Measurements from ENCODE around the gene ARPC5. TPM values are rescaled to one million over a fixed set of nuclear protein-coding genes. Genes with fewer than 3 reads are reported as not detected.

The ARPC5 gene
- total and polyA plus RNA-seq, 2 of the 8 experiments (the other 6 are each of a cell fraction or from before 2014, with no cell fraction given) = 24.0 to 60.8 TPM

- H3K79me1 ChIP-seq (ENCODE audit: low read depth, low read length) = peaks cover 2% of the 10 kb centered on the region; the same call in 1 of the 2 replicates
- H3K36me3 ChIP-seq (ENCODE audit: control insufficient read depth in 2 of 4, insufficient read depth in 4 of 4, low read length in 3 of 4) = peaks cover 2 to 27% (median 17%) of the 10 kb centered on the region in 4 experiments
- peaks cover 0 to 22% of the 10 kb centered on the region in 2 experiments; a peak in 2 of 4 replicates for H3K79me2 ChIP-seq (ENCODE audit: control insufficient read depth in 1 of 2, insufficient read depth in 2 of 2, low read length in 2 of 2)
- no peak overlapping the region for H3K9ac ChIP-seq (replicated peaks in 1 of 4; ENCODE audit: extremely low read depth in 1 of 4, low read depth in 3 of 4, low read length in 3 of 4)
- ChIA-PET POLR2A (ENCODE audit: partially characterized antibody) (interaction anchor here (0.8 kb wide), 1 partner anchor 738 kb away, joined by 3 read pairs; no protein-coding TSS in a partner anchor), CTCF (ENCODE audit: partially characterized antibody) (interaction anchor here (1.0 to 1.3 kb wide), 2 partner anchors 48 to 56 kb away, joined by 4 to 6 read pairs; no protein-coding TSS in a partner anchor)
- peaks cover 0 to 2% (median 0%) of the 10 kb centered on the region in 4 experiments; a peak in 2 of 7 replicates for H3K4me1 ChIP-seq (replicated peaks in 1 of 4; ENCODE audit: control insufficient read depth in 3 of 4, insufficient read depth in 4 of 4, low read length in 3 of 4)
- H2BK120ac ChIP-seq (replicated peaks; ENCODE audit: low read depth, low read length) = no peak overlapping the region
- H3K18ac ChIP-seq (ENCODE audit: extremely low read depth, low read length) = no peak overlapping the region
- no peaks in the 10 kb centered on the region for H3K23me2 ChIP-seq (ENCODE audit: low read depth, low read length)
- DNase-seq (ENCODE audit: low read depth in 1 of 2, low spot score in 2 of 2) (no peak), FAIRE-seq (no peak)
- no peak overlapping the region for H3K4ac ChIP-seq (replicated peaks; ENCODE audit: insufficient read length, low read depth, low read length)
- no peak overlapping the region for H2AFZ ChIP-seq (ENCODE audit: low read length)
- H3K56ac ChIP-seq (replicated peaks; ENCODE audit: insufficient read length, low read depth, low read length) = no peak overlapping the region
- H3K27me3 ChIP-seq (replicated peaks in 1 of 4; ENCODE audit: control insufficient read depth in 3 of 4, extremely low read depth in 1 of 4, insufficient read depth in 3 of 4, low read length in 3 of 4) = no peaks in the 10 kb centered on the region
- no peak overlapping the region for H4K5ac ChIP-seq (ENCODE audit: insufficient read length, low read depth, low read length)
- no peak overlapping the region for H2AK5ac ChIP-seq (ENCODE audit: low read depth, low read length)
- H3K4me3 ChIP-seq (ENCODE audit: extremely low read depth in 1 of 4, insufficient read depth in 2 of 4, low read depth in 3 of 4, low read length in 4 of 4) = no peak overlapping the region
- no peak overlapping the region for H3K14ac ChIP-seq (ENCODE audit: insufficient read length)
- no peak overlapping the region for H3K23ac ChIP-seq (ENCODE audit: insufficient read length)
- no peak overlapping the region for H4K91ac ChIP-seq (replicated peaks; ENCODE audit: insufficient read length, low read length)
- no peak overlapping the region for H3K4me2 ChIP-seq (ENCODE audit: insufficient read depth in 1 of 2, low read depth in 2 of 2, low read length in 2 of 2)
- no peaks in the 10 kb centered on the region for H3K9me3 ChIP-seq (ENCODE audit: insufficient read depth in 2 of 2, low read depth in 1 of 2, low read length in 1 of 2)
- no peak overlapping the region for H3K27ac ChIP-seq (ENCODE audit: low read depth, low read length)
- no peak overlapping the region for H4K8ac ChIP-seq (ENCODE audit: extremely low read depth, insufficient read depth, low read length)
- H2BK5ac ChIP-seq (ENCODE audit: low read depth, low read length) = no peak overlapping the region
- H4K20me1 ChIP-seq (replicated peaks in 1 of 2; ENCODE audit: control insufficient read depth in 1 of 2, insufficient read depth in 2 of 2, low read length in 2 of 2) = peaks cover 0 to 3% of the 10 kb centered on the region in 2 experiments
- H2BK12ac ChIP-seq (ENCODE audit: low read depth, low read length) = no peak overlapping the region
- no peak for TF ChIP-seq GABPA (IDR thresholded peaks at IDR 0.05; ENCODE audit: borderline replicate concordance, insufficient read depth, low read length)
- no peak for TF ChIP-seq FOSL1 (IDR thresholded peaks at IDR 0.05; ENCODE audit: insufficient read depth, low read depth, low read length)
- no peak for TF ChIP-seq SUZ12 (IDR thresholded peaks at IDR 0.05; ENCODE audit: low read length)
- no peak for TF ChIP-seq BACH1 (IDR thresholded peaks at IDR 0.05; ENCODE audit: low read length)
- no peak overlapping the region for H2BK20ac ChIP-seq (ENCODE audit: low read length)
- H2BK15ac ChIP-seq (ENCODE audit: low read length) = no peak overlapping the region
Measured at GRCh38 chr1:183628537-183628936, 7.0 kb downstream of the ARPC5 start.
